Bronchial epithelial cell (primary cell): Measurements from ENCODE around the gene ZNF365. TPM values are rescaled to one million over a fixed set of nuclear protein-coding genes. Genes with fewer than 3 reads are reported as not detected.

Experiments used
- DNase-seq: peaks from one replicate; pipeline ENCODE4 v3.0.0-alpha.2; 2010; ENCODE audit warnings: low read depth
- FAIRE-seq: peaks from 2 replicates; lab custom pipeline; 2011; peaks lifted over from hg19 to GRCh38; lab: Jason Lieb, UNC
- H3K27me3 ChIP-seq: 2 replicates; pipeline ENCODE4 v1.5.1; 2011; ENCODE audit warnings: low read length; ENCODE audit not compliant: control insufficient read depth, insufficient read depth
- H3K36me3 ChIP-seq: 2 replicates; pipeline ENCODE4 v1.5.1; 2011; ENCODE audit warnings: low read length; ENCODE audit not compliant: control insufficient read depth, insufficient read depth
- H3K4me3 ChIP-seq: 2 replicates; pipeline ENCODE4 v1.5.1; 2011; ENCODE audit warnings: mild to moderate bottlenecking, low read depth, low read length, control low read depth
- CTCF ChIP-seq: IDR thresholded peaks from 2 replicates; pipeline ENCODE4 v1.5.1; 2011; ENCODE audit warnings: mild to moderate bottlenecking, moderate library complexity, low read length, control low read depth, inconsistent platforms; ENCODE audit not compliant: insufficient read depth, severe bottlenecking
- total RNA-seq: library from RNA; depleted of rRNA; stranded (reverse); fragments of >200 nt; gene quantifications from 2 replicates; pipeline ENCODE4 v1.2.1, GENCODE V29; 2014

ZNF365 gene
- total RNA-seq, 1 donor from 2014 or later, result 1.3 TPM

- H3K27me3 ChIP-seq, result no peaks in the 10 kb centered on the region
- no peak for TF ChIP-seq CTCF
- no peak for FAIRE-seq
Measured at GRCh38 chr10:62430881-62431280, 56.7 kb downstream of the ZNF365 start.

DNA sequence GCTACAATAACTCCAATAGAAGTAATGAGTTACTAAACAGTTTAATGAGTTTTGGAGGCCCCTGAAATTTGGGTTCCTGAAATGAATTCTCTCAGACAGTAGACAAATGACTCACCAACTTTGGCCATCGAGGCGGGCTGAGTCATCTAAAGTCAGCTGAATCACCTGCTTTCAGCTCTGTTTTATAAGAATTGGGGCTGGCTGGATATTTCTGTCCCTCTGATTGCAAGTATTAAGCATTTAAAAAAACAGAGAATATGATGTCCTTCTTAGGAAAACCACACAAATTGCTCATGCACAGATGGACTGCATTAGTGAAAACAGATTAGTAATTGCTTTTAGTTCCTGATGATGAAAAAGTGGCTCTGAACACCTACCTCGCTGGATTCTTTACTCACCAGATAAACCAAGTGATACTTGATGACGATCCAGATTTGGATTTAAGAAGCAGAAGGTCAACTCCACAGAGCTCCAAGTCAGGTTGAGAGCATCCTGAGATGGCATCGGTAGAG is 59.1 kb downstream of the ZNF365 start:
- TF ChIP-seq CTCF, result no peak
- DNase-seq (peak; percentile 97), FAIRE-seq (no peak)
- H3K36me3 ChIP-seq, result no peaks in the 10 kb centered on the region
- H3K4me3 ChIP-seq, result no peak overlapping the region
- H3K27me3 ChIP-seq, result no peaks in the 10 kb centered on the region

More at GRCh38 chr10:62430881-62431280, 56.7 kb downstream of the ZNF365 start:
- DNase-seq, result no peak
- Histone ChIP-seq H3K36me3 (no peaks in the 10 kb centered on the region), H3K4me3 (no peak overlapping the region)

DNA sequence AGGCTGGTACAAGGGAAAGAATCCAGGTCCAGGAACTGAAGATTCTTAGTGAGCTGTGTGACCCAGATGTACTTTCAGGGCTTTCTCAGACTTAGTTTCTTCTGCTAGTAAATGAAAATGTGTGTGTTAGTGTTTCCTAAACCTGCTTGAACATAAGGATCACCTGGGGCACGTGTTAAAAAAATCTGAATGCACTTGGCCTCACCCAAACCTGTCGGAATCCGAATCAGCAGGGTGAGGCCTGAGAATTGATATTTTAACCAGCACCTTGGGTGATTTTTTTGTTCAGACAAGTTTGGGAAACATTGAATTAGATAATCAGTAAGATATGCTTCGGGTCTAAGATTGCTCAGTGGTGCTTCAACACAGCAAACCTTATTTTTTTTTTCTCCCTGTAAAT is 59.7 kb downstream of the ZNF365 start:
- DNase-seq (peak; percentile 54), FAIRE-seq (no peak)
- TF ChIP-seq CTCF, result no peak
- H3K36me3 ChIP-seq, result no peaks in the 10 kb centered on the region
- H3K27me3 ChIP-seq, result no peaks in the 10 kb centered on the region
- no peak overlapping the region for H3K4me3 ChIP-seq

DNA sequence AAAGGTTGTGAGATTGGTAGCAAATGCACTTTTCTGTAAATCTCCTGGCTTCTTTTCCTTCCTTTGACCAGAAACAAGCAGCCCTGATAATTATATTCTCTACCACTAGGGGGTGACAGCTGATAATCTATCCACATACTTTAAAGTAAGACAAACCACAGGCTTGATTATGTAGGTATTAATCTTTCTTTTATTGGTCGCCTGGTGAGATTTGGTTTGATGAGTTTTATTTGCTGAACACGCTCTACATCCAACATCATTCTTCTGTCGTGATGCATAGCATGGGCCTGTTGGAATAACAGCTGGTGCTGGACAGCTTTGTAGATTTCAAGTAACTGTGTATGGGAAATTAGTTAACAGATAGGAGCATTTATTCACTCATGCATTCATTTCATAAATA is 63.5 kb downstream of the ZNF365 start:
- no peak overlapping the region for H3K4me3 ChIP-seq

DNA sequence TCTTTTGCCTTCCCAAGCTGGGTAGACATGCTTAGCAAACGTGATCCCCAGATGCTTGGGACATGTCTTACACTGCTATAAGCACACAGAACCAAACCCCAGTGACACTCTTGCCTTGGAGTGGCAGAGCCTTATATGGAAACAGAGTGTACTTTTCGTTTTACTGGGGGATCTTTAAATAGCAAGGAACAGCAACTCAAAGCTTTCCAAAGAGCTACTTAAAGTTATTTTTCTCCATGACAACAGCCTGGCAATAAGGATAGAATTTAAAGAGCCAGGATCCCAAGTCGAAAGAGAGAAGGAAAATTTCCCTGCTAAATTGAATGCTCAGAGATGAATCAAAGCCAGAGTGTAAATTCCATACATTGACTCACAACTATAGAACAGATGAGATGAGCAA is 67.8 kb downstream of the ZNF365 start:
- FAIRE-seq, result no peak
- no peak for TF ChIP-seq CTCF
- H3K27me3 ChIP-seq, result no peaks in the 10 kb centered on the region
- H3K4me3 ChIP-seq, result no peak overlapping the region
- no peaks in the 10 kb centered on the region for H3K36me3 ChIP-seq
- no peak for DNase-seq

More for the DNA sequence above, 63.5 kb downstream of the ZNF365 start:
- peak; percentile 57 for TF ChIP-seq CTCF
- no peak for FAIRE-seq
- peak; percentile 69 for DNase-seq
- Histone ChIP-seq H3K36me3 (no peaks in the 10 kb centered on the region), H3K27me3 (no peaks in the 10 kb centered on the region)

GRCh38 chr10:62442894-62443669 is 68.9 kb downstream of the ZNF365 start:
- Histone ChIP-seq H3K4me3 (no peak overlapping the region), H3K27me3 (no peaks in the 10 kb centered on the region), H3K36me3 (no peaks in the 10 kb centered on the region)
- DNase-seq (no peak), FAIRE-seq (no peak)
- no peak for TF ChIP-seq CTCF
